RWPE1 (cell line): ENCODE data around the gene SCGB2A2.

Experiments used
- CTCF ChIA-PET: fragments of 350-600 bp; sonication (Branson Sonifier 250); formaldehyde crosslinking; extraction: SDS; loops from one replicate; lab custom pipeline; 2021; lab: Yijun Ruan, JAX
- POLR2A ChIA-PET: fragments of 400-600 bp; formaldehyde crosslinking; extraction: SDS; loops from one replicate; lab custom pipeline; 2020; ENCODE audit warnings: antibody characterized with exemption; ENCODE audit not compliant: low non-redundant PET; lab: Yijun Ruan, JAX
- DNase-seq: peaks from one replicate; pipeline ENCODE4 v3.0.0; 2012; ENCODE audit warnings: low spot score
- H3K27ac ChIP-seq: fragments of 450-650 bp; 2 replicates; pipeline ENCODE4 v1.5.1; 2017
- CTCF ChIP-seq: fragments of 450-650 bp; conservative IDR thresholded peaks from 2 replicates; pipeline ENCODE4 v1.5.1; 2017; ENCODE audit warnings: low read depth, mild to moderate bottlenecking

The SCGB2A2 gene

GRCh38 chr11:62307950-62308349 is 38.0 kb downstream of the SCGB2A2 start:
- no peak overlapping the region for H3K27ac ChIP-seq
- TF ChIP-seq CTCF, result no peak
- ChIA-PET CTCF (no interaction called here), POLR2A (no interaction called here)
- DNase-seq, result no peak

- no peak for DNase-seq
- no peak overlapping the region for H3K27ac ChIP-seq
- ChIA-PET POLR2A (no interaction called here), CTCF (interaction anchor here (0.6 kb wide), 1 partner anchor 537 kb away, joined by 5 read pairs; no protein-coding TSS in a partner anchor)
- no peak for TF ChIP-seq CTCF
Measured at GRCh38 chr11:62309991-62310390, 40.0 kb downstream of the SCGB2A2 start.

DNA sequence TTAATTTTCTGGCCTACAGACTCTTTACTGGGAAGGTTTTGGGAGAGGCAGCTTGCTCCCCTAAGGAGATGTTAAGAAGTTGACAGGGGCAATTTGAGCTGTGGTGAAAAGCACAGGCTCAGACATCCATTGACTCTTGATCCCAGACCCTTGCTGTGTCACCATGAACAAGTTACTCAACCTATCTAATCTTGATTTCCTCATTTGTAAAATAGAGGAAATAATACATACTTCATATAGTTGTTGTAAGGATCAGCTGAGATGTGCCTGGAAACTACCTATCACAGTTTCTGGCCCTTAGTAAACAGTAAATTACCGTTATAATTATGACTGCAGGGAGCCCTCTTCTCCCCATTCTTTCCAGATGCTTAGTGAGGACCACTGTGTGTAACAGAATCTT is 45.5 kb downstream of the SCGB2A2 start:
- no peak for TF ChIP-seq CTCF
- ChIA-PET CTCF (no interaction called here), POLR2A (no interaction called here)
- H3K27ac ChIP-seq, result no peak overlapping the region
- no peak for DNase-seq

GRCh38 chr11:62322524-62322923 is 52.6 kb downstream of the SCGB2A2 start:
- no peak for DNase-seq
- ChIA-PET POLR2A (no interaction called here), CTCF (interaction anchor here (0.6 to 1.5 kb wide), 2 partner anchors 18 to 563 kb away, joined by 3 to 4 read pairs; no protein-coding TSS in a partner anchor)
- TF ChIP-seq CTCF, result no peak
- no peak overlapping the region for H3K27ac ChIP-seq
